IPS-NIHi11 (cell line): ENCODE results near the gene CLSTN1.

ENCODE experiments used
- DNase-seq: peaks from one replicate; pipeline ENCODE4 v3.0.0; 2012; ENCODE audit warnings: mixed read lengths, low spot score

CLSTN1 gene

DNA sequence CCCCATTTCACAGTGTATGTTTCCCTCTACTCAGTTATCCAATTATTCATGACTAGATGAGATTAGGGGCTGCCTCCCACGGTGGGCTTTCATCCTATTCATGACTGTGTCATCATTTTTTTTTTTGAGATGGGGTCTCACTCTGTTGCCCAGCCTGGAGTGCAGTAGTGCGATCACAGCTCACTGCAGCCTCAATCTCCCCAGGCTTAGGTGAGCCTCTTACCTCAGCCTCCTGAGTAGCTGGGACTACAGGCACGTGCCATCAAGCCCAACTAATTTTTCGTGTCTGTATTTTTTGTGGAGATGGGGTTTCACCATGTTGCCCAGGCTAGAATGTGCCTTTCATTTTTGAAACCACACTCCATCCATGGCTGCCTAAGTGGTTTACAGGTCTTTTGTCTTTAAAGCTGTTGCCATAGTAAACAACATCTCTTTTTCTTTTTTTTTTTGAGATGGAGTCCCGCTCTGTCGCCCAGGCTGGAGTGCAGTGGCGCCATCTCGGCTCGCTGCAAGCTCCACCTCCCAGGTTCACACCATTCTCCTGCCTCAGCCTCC is 112.2 kb downstream of the CLSTN1 start:
- no peak for DNase-seq

GRCh38 chr1:9710037-9710436 is 113.7 kb downstream of the CLSTN1 start:
- no peak for DNase-seq

DNA sequence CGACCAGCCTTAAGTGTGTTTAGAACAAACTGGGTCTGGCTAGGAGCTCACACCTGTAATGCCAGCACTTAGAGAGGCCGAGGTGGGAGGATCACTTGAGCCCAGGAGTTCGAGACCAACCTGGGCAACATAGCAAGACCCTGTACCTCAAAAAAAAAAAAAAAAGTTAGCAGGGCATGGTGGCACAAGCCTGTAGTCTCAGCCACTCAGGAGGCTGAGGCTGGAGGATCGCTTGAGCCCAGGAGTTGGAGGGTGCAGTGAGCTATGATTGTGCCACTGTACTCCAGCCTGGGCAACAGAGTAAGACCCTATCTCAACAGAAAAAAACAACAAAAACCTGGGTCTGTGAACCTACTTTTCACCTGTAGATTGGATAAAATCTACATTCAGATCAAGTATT is 117.6 kb downstream of the CLSTN1 start:
- no peak for DNase-seq

GRCh38 chr1:9705337-9706093 is 118.2 kb downstream of the CLSTN1 start:
- no peak for DNase-seq

DNA sequence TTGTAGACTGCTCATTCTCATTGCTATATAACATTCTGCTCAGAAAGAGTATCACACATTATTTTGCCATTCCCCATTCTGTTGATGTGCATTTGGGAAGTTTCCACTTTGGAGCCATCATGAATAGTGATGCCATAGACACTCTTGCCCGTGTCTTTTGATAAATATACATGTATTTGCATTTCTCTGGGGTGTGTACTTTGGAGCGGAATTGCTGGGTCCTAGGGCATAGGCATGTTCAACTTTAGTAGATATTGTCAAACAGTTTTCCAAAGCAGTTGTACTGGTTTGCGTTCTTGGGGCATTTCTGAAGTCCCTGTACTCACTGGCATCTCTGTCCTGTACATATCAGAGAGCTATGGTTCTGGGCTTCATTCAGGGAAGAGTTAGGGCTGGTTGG is 120.1 kb downstream of the CLSTN1 start:
- no peak for DNase-seq

DNA sequence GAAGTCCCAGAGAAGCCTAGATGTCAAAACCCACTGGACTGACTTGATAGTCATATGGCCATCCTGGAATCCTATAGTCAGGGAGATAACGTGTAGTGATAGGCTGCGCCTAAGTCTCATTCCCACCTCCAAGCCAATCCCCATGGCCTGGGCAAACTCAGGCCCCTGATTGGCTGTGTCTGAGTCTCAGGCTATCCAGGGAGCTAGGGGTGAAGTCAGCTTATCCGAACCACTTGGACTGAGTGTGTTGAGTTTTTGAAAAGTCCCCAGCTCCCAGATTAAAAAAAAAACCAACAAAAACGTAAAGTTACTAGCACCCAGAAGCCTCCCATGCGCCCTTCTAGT is 120.6 kb downstream of the CLSTN1 start:
- DNase-seq = no peak

- DNase-seq = no peak
Observed at GRCh38 chr1:9701665-9702064, 122.1 kb downstream of the CLSTN1 start.

DNA sequence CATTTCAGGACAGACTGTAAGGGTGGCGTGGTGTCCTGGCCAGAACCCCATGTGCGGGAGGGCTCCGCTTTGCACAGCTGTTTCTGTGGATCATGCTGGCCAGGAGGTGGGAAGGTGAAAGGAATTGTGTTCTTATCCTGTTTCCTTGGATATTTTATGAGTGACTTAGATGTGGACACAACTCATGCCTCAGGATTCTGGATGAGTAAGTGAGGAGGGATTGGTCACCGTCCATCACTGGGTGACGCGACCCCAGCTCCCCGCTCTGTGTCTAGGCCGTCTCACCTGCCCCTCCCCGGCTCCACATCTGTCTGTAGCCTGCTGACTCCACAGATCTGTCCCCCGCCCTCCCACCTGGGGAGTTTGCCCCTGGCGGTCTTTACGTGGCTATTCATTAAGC is 123.4 kb downstream of the CLSTN1 start:
- no peak for DNase-seq

GRCh38 chr1:9699361-9699760 is 124.4 kb downstream of the CLSTN1 start:
- no peak for DNase-seq

GRCh38 chr1:9696793-9697192 is 127.0 kb downstream of the CLSTN1 start:
- no peak for DNase-seq

DNA sequence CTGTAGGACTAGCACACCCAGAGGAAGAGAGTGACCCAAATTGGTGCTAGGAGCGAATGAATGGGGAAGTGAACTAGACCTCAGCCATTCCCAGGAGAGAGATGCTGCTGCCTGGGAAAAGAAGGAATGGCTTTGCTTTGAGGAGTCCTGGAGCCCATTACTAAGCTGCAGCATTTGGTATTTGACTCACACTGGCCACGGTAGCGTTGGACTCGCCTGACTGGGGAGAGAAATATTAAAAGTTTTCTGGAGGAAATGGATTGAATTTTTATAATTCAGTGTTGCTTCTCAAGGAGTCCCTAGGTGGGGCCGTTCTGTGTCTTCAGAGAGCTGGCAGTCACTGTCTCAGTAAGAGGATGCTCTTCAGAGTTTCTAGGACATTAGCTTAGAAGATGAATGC is 132.1 kb downstream of the CLSTN1 start:
- DNase-seq = no peak

DNA sequence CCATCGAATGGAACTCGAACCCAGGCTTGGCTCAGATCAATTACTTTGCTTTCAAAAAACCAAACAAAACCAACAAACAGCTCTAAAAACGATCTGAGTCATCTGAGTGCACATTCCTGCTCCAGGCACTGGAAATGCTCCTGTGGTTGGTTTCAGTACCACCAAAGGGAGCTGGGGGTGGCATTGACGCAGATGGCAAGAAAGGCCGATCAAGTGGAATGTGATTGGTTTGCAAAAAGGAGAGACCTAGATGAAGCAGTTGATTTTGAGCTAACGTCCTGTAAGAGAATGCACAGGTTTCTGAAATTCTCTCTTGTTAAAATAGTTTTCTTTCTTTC is 132.7 kb downstream of the CLSTN1 start:
- no peak for DNase-seq

- no peak for DNase-seq
Observed at GRCh38 chr1:9690440-9691107, 133.2 kb downstream of the CLSTN1 start.

GRCh38 chr1:9689971-9690381 is 133.8 kb downstream of the CLSTN1 start:
- DNase-seq = peak; percentile 46

DNA sequence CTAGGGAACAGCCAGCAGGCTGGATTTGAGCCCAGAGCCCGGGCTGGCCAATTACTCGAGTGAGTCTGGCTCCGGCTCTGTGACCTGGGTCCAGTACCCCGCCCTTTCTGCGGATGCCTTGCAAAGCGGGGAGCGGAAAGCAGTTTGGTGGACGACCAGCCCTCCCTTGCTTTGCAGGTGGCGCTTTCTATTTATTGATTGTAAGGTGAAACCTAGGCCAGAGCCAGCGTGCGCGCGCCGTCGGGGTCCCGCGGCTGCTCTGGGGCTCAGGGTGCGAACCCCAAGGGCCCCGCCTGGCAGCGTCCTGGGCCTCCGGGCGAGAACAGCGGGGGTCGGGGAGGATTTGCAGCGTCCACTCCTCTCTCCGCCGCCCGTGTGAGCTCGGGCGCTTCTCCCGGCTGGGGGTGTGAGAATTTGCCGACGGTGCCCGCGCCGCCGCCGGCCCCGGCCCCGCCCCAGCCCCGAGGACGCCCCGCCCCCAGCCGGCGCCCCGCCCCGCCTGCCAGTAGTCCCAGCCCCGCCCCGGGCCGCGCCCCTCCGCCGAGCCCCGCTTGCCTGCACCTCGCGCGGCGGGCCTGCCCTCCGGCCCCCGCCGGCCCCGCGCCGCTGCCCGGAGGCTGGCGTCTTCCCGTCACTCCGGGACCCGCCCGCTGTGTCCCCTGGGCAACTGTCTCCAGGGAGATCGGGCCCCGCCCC is 134.6 kb downstream of the CLSTN1 start:
- DNase-seq = peak; percentile 91

DNA sequence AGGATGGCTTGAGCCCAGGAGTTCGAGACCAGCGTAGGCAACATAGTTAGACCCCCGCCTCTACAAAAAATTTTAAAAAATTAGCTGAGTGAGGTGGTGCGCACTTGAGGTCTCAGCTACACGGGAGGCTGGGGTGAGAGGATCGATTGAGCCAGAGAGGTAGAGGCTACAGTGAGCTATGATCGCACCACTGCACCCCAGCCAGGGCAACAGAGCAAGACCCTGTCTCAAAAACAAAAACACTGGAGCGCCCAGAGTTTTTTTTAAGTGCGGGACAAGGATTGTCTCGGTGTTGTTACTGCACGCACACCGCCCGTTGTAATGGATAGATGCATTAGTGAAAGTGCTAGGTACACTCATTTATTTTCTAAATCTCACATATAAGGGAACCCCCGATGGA is 135.2 kb downstream of the CLSTN1 start:
- no peak for DNase-seq

DNA sequence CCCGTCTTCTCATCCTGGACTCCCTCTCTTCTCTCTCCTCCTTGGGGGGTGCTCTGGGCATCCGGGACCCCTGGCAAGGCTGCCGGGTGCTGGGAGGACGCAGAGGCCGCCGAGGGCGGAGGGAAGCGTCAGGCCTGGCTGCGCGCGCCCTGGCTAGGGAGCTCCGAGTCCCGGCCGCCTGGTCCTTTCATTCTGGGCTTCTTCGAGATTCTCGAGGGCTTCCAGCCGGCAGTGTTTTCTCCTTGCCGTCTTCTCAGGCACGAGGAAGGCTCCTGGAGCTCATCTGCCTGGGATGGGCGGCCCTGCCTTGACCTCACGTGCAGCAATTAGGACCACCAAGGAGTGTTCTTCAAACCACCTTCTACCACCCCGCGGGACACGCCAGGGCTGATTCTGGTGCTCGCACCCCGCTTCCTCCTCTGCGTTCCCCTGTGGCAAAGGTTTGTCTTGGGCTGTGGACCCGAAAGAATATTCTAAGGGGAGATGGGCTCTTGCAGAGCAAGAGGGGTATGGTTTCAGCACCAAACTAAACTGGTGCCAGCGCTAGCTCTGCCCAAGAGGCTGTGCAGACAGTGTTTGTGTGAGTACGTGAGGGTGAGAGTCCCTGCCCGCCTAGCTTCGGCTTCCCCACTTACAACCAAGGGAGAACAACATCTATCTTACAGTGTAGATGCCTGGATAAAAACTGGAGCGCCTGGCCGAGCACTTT is 135.7 kb downstream of the CLSTN1 start:
- peak; percentile 50 for DNase-seq

DNA sequence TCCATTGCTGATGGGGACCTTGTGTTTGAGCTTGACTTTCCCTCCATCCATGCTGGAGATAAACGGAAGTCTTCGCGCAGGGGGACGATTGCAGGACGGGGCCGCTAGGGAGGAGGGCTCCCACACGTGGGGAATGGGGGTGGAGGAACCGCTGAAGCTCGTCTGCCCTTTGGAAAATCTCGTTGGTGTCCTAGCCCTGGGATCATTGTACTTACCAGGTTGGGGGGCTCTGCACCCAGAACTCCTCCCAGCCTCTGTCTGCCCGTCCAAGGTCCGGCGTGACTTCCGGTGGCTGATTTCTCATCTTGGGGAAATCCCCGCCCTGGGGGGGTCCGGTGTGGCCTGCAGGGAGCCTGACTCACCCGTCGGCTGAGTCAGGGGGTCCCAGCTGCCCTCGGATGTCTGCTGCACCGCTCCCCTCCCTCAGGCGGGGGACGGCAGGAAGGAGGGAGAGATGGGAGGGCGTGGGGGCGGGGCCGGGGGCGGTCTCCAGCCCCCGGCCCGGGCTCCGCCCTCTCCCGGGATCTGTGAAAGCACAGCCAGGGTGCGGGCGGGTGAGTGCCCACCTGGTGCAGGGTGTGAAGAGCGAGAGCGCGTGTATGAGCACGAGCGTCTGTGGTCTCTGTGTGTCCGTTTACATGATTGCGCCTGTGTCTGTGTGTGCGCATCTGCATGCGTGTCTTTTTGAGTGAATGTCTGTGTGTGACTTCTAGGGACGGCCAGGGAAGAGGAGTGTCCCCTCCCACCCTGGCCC is 136.5 kb downstream of the CLSTN1 start:
- DNase-seq = peak; percentile 90

GRCh38 chr1:9684801-9685200 is 139.0 kb downstream of the CLSTN1 start:
- no peak for DNase-seq

DNA sequence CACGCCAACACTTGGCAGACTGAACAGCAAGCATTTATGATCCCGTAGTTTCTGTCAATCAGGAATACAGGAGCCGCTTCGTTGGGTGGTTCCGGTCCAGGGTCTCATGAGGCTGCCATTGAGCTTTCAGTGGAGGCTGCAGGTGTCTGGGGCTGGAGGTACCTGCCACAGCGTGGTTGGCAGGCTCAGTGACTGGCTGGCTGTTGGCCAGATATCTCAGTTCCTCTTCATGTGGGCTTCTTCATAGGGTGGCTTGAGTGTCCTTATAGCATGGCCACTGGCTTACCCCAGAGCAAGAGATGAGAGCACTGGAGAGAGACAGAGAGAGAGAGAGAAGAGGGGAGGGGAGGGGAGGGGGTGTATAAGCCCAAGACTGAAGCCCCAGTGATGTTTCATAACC is 142.9 kb downstream of the CLSTN1 start:
- no peak for DNase-seq

- DNase-seq = no peak
Observed at GRCh38 chr1:9680091-9680490, 143.7 kb downstream of the CLSTN1 start.
